Thoracic aorta (tissue), 2 donors: ENCODE results near the gene JUN. TPM values are rescaled to one million over a fixed set of nuclear protein-coding genes. Genes with fewer than 3 reads are reported as not detected.

Experiments used
- ATAC-seq: fragments of 150-250 bp; one replicate; pipeline ENCODE4 v1.8.0; 2017; ENCODE audit warnings: low read depth; ENCODE audit not compliant: insufficient number of reproducible peaks, low FRiP score
- DNase-seq: peaks from one replicate; pipeline ENCODE4 v3.0.0-alpha.2; 2020; ENCODE audit warnings: low spot score
- H3K27ac ChIP-seq, 2 donors: fragments of 200-600 bp; sonication (generic); 1 replicate in 1 of 2; 2 replicates in 1 of 2; pipeline ENCODE4 v1.5.1; 2016; ENCODE audit warnings: mild to moderate bottlenecking in 2 of 2, moderate library complexity in 2 of 2
- H3K27me3 ChIP-seq: fragments of 200-600 bp; sonication (generic); replicated peaks from 2 replicates; pipeline ENCODE4 v1.6.0; 2016; ENCODE audit warnings: mild to moderate bottlenecking; ENCODE audit not compliant: insufficient read depth
- H3K36me3 ChIP-seq: fragments of 200-600 bp; sonication (generic); one replicate; pipeline ENCODE4 v1.5.1; 2016
- H3K4me1 ChIP-seq, 2 donors: fragments of 200-600 bp; sonication (generic); 1 replicate in 1 of 2; 2 replicates in 1 of 2; pipeline versions ENCODE4 v1.5.1 to v1.6.0; 2016; ENCODE audit warnings: low read depth in 2 of 2, mild to moderate bottlenecking in 1 of 2; ENCODE audit not compliant: control insufficient read depth in 1 of 2
- H3K4me3 ChIP-seq: fragments of 200-600 bp; sonication (generic); 2 replicates; pipeline ENCODE4 v1.5.1; 2016; ENCODE audit warnings: mild to moderate bottlenecking
- H3K9me3 ChIP-seq: fragments of 200-600 bp; sonication (generic); 2 replicates; pipeline ENCODE4 v1.5.1; 2016
- CTCF ChIP-seq: fragments of 200-600 bp; sonication (generic); IDR thresholded peaks from one replicate; pipeline ENCODE4 v1.5.1; 2019; ENCODE audit warnings: antibody characterized with exemption
- total RNA-seq, 2 donors: library from RNA; depleted of rRNA; stranded (reverse); fragments of >200 nt; gene quantifications; one replicate each; pipeline versions ENCODE4 v1.1.0 to v1.2.3, GENCODE V29; 2016

Gene JUN
- total RNA-seq, 2 donors from 2014 or later: 132 to 396 TPM

DNA sequence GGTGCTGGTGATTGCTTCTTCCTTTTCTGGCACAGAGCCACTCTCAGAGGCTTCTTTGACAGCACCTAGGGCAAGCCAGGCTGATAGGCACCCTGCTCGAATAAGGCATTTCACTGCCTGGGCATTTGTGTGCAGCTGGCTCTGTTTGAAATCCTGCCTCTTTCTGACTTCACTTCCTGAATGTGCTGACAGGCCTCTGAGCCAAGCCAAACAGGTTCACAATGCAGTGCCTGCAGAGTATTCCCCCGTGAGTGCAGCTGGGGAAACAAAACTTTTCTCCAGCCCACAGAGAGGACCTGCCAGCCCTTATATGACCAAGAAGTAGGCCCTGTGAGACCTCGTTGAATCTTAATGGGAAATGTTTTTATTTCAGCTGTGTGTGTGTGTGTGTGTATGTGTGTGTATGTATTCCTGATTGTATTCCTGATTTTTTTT is 10.4 kb downstream of the JUN start:
- Histone ChIP-seq H3K4me3 (no peak overlapping the region), H3K36me3 (no peaks in the 10 kb centered on the region), H3K27ac (peak overlapping the region; percentile 80 to 88), H3K9me3 (no peaks in the 10 kb centered on the region), H3K4me1 (peaks cover 15 to 31% of the 10 kb centered on the region in 2 donors), H3K27me3 (no peaks in the 10 kb centered on the region)
- peak; percentile 62 for DNase-seq
- TF ChIP-seq CTCF: no peak
- ATAC-seq: peak; percentile 89

GRCh38 chr1:58769809-58770320 is 14.0 kb downstream of the JUN start:
- H3K4me3 ChIP-seq: no peak overlapping the region
- H3K36me3 ChIP-seq: no peaks in the 10 kb centered on the region
- no peak for TF ChIP-seq CTCF
- DNase-seq (no peak), ATAC-seq (no peak)
- no peaks in the 10 kb centered on the region for H3K9me3 ChIP-seq
- H3K27me3 ChIP-seq: no peaks in the 10 kb centered on the region
- H3K27ac ChIP-seq: peak overlapping the region in 1 of 2 donors; percentile 22
- H3K4me1 ChIP-seq: peaks cover 15 to 31% of the 10 kb centered on the region in 2 donors

- Histone ChIP-seq H3K27me3 (no peaks in the 10 kb centered on the region), H3K27ac (peak overlapping the region in 1 of 2 donors; percentile 22), H3K4me1 (peaks cover 11 to 28% of the 10 kb centered on the region in 2 donors), H3K9me3 (no peaks in the 10 kb centered on the region), H3K36me3 (no peaks in the 10 kb centered on the region), H3K4me3 (no peak overlapping the region)
- ATAC-seq: no peak
- DNase-seq: peak; percentile 55
- peak; percentile 80 for TF ChIP-seq CTCF
These were observed 14.7 kb downstream of the JUN start for GRCh38 chr1:58768971-58769808.

- ATAC-seq: no peak
These were observed 15.6 kb downstream of the JUN start for GRCh38 chr1:58768191-58768731.

More at GRCh38 chr1:58768191-58768731, 15.6 kb downstream of the JUN start:
- no peak for DNase-seq
- H3K4me1 ChIP-seq: peaks cover 4 to 19% of the 10 kb centered on the region in 2 donors
- no peaks in the 10 kb centered on the region for H3K36me3 ChIP-seq
- no peak overlapping the region for H3K27ac ChIP-seq
- H3K4me3 ChIP-seq: no peak overlapping the region
- H3K9me3 ChIP-seq: no peaks in the 10 kb centered on the region
- H3K27me3 ChIP-seq: no peaks in the 10 kb centered on the region
- TF ChIP-seq CTCF: no peak
